GM18519 (cell line): ENCODE results near the gene KCNH2.

ENCODE experiments used
- ATAC-seq: cut with Tn5 transposase; IDR thresholded peaks from one replicate; pipeline ENCODE4 v1.9.1; 2021; ENCODE audit warnings: mild to moderate bottlenecking, moderate library complexity; ENCODE audit not compliant: unreplicated experiment, low FRiP score

The KCNH2 gene

GRCh38 chr7:150963707-150964559, 14.2 kb downstream of the KCNH2 start:
- ATAC-seq, result no peak

GRCh38 chr7:150962553-150963399, 15.3 kb downstream of the KCNH2 start:
- ATAC-seq, result peak; percentile 58

GRCh38 chr7:150962290-150962552, 15.9 kb downstream of the KCNH2 start:
- ATAC-seq, result no peak

- no peak for ATAC-seq
Measured at GRCh38 chr7:150961510-150962289, 16.4 kb downstream of the KCNH2 start.

GRCh38 chr7:150959739-150960734, 18.1 kb downstream of the KCNH2 start:
- ATAC-seq, result no peak

- ATAC-seq, result no peak
Measured at GRCh38 chr7:150959081-150959480, 19.0 kb downstream of the KCNH2 start.

- no peak for ATAC-seq
Measured at GRCh38 chr7:150958597-150958996, 19.5 kb downstream of the KCNH2 start.

GRCh38 chr7:150958062-150958552, 20.0 kb downstream of the KCNH2 start:
- no peak for ATAC-seq

- no peak for ATAC-seq
Measured at GRCh38 chr7:150957133-150958020, 20.7 kb downstream of the KCNH2 start.

GRCh38 chr7:150956395-150957132, 21.6 kb downstream of the KCNH2 start:
- no peak for ATAC-seq

- ATAC-seq, result no peak
Measured at GRCh38 chr7:150955519-150956394, 22.4 kb downstream of the KCNH2 start.

- no peak for ATAC-seq
Measured at GRCh38 chr7:150954986-150955518, 23.1 kb downstream of the KCNH2 start.

GRCh38 chr7:150954201-150954985, 23.7 kb downstream of the KCNH2 start:
- no peak for ATAC-seq

GRCh38 chr7:150953061-150953997, 24.8 kb downstream of the KCNH2 start:
- ATAC-seq, result no peak
